ENCODE data around the gene SINHCAF.

SINHCAF gene

DNA sequence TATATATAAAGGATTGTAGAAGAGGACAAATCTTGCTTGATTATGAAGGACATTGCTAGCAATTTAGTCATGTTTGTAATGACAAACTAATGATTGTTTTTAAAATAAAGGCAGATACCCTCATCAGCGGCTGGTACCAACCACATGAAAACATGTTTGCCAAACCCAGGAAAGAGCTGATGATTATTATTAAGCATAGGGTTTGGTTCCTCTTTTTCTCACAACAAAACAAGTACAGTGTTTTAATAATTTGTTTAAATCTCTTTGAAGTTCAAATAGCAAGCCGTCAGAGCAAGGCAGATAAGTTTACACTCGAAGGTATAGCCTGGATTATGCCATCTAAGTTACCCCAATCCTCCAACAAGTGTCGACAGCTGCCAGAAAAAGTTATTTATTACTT is 5.3 kb upstream of the SINHCAF start:
- DNase-seq: no peak

DNA sequence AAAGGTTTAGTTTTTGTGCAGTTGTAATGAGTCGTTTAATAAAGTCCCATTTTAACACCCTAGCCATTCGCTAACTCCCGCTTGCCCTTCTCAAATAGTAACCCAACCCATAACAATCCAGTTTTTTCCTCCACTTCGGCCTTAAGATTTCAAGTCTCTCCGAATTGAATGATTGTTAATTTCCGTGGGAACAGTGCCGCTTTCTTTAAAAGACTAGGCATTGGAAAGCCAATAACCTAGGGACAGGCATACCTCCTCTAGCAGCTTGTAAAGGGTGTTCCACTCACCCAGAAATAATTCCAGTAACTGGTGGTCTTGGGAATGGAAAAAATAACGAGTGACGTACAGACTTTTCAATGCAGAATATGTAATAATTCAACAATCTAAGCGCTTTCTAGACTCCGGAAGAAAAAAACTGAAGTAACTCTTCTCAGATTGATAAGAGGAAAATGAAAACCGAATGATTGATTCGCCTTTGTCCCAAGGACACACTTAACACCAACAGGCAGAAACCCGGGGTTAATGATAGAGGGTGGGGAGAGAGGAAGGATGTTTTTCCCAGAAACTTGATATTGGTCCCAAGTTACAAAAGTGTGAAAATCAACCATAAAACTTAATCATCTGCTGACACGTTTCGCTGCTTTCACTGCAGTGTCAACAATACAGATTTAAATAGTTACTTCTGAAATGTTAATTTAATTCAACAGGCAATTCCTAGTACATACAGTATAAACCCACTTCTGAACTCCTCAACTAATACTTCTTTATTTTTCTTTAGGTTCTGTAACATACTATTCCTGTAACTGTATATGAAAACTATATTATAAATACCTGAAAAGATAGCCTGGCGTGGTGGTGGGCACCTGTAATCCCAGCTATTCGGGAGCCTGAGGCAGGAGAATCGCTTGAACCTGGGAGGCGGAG is 1.0 kb upstream of the SINHCAF start:
- no peak for DNase-seq

DNA sequence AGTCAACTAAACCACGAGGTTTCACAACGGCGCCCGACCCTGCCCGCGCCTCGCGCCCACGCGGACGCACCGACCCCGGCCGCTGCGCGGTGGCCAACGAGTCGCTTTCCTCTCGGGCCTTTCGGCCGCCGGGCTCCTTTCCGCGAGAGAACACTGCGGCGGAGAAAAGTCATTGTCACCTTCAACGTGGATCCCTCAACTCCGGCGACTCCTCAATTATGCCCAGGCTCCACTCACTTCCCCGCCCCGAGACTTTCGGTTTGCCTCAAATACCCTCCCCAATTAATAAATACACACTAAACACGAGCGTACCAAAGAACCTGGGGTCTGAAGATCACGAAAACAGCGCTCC is 450 bp downstream of the SINHCAF start:
- DNase-seq: peak; percentile 50

DNA sequence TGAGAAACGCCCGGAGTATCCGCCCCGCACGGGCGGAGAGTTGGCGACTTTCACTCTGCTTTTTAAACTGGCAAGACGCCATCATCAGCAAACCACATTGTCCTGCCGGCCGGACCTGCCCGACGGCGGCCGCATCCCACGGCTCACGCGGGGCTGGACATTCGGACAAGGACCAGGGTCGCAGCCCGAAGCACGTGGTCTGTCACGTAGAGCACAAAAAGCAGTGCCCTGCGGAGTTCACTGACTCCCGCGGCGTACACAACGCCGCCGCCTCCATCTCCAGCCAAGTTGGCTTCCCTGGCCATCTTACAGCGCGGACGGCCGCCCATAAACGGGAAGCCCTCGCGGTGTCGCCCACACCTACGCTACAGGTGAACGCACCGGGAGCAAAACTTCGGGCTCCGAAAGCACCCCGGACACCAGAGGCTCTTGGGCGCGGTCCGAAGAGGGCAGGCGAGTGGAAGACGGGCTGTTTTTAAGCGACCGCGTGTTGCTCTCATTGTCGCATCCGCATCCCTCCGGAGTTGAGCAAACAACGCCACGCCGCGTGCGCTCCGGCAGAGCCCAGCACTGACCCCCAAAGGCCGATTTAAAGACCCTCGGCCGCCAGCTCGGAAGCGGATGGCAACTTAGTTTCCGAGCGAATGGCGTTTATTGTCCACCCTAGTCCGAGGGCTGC is 966 bp downstream of the SINHCAF start:
- peak; percentile 58 for DNase-seq

DNA sequence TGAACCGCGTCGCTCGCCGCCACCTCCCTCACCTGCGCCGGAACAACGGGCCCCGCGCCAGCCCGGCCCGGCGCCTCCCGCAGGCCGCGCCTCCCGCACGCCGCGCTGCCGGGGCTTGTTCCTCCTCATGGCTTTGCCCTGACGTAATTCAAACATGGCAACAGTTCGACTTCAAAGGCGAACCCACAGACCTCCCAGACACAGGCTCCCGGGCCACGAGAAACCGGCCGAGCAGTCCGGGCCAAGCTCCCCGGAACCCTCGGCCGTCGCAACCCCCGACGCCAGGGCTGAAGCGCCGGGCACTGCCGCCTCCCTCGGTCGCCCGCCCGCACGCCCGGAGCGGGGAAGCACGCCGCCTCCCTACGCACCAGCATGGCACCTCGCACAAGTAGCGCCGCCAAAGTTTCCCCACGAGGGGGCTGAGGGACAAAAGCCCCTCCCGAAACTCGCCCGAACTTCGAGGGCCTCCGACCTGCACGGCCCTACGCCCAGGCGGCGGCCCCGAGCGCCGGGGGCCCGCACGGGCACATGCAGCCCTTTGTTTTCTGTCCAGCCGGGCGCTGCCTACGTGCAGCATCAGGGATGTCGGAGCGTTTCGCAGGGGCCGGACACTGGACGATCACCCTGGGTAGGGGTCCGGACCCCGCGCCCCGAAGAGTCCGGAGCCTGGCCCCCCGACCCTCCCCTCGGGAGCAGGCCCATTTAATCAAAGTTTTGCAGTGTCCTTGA is 1.7 kb downstream of the SINHCAF start:
- DNase-seq: peak; percentile 71

DNA sequence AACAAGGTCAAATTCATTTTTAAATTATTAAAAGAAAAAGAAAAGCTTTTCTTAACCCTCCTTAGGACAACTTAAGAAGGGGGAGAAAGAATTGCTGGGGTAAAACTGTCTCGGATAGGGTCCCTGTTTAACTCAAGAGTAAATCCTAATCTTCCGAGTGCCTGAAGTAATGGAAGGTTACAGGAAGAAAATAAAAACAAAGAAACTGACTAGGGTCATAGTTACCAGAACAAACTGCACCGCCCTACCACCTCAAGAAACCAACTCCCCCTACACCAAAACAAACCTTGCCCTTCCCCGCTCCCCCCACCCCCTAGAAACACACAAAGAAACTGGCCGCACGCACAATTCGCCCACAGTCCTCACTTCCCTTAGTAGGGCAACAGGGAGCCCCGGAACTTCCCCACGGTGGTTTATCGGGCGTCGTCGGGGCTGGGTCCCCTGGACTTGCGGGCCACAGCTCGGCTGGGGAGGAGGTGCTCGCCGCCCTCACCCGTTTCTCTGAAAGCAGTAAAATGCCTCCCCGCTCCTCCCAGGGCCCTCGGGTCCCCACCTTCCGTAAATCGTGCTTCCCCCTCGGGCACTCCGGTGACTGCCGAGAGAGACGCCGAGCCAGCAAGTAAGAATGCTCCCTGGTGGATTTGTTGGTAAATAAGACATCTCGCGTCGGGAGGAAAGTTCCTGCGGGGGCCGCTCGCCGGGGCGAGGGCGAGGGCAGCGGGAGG is 2.4 kb downstream of the SINHCAF start:
- peak; percentile 60 for DNase-seq

DNA sequence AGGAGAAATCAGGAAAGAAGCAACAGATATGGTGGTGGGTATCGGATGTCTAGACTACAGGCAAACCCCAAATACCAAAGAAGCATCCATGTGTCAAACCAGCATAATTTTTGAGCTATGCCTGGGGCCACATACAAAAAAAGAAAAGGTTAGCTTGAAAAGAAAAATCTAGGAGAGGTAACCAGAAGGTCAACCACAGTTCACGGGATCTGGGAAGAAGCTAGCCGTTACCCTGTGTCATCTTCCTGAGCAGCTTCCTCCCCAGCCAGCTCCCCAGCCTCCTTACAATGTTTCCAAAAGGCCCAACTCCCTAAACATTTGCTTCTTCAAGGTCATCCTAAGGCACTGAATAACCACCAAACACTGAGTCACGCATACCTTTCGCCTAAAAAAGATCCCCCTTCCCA is 3.1 kb downstream of the SINHCAF start:
- no peak for DNase-seq

DNA sequence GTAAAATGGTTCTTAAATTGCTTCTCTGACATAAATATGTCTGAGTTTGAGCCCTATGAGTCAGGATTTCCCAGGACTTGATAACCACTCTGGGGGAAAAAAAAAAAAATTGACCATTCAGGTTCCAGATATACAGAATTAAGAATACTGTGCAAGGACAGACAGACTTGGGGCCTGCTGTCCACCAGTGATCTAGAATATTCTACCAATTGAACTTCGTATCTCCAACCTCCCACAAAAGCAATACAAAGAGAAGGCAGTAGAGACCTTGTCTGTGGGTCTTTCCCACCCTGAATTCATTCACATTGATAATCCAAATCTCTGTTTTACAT is 4.1 kb downstream of the SINHCAF start:
- DNase-seq: no peak

DNA sequence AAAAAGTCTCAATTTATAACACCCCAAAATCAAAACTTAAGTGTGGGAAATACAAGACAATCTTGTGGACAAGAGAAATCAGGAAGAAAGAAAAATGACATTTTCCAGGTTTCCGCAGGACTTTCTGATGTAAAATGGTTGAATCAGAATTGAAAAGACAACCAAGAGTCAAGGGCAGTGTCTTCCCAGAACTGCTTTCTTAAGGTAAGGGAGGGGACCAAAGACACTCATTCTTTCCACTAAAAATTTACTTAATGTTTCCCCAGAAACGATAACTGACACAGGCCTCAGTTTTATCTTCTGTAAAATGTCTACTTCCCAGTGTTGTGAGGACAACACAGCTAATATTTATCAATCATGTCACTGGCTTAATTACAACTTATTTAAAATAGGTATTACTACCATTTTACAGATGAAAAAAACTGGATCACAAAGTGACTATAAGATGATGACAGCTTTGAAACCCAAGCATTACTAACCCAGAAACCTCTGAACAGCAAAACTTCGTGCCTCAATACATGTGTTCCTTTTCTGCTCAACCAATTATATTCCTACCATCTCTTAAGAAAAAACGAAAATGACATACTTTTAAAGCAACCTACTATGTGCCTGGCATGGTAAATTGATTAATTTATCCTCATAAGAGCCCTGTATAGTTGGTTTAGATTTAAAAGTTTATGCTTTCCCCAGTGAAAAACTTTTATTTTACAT is 4.6 kb downstream of the SINHCAF start:
- no peak for DNase-seq

DNA sequence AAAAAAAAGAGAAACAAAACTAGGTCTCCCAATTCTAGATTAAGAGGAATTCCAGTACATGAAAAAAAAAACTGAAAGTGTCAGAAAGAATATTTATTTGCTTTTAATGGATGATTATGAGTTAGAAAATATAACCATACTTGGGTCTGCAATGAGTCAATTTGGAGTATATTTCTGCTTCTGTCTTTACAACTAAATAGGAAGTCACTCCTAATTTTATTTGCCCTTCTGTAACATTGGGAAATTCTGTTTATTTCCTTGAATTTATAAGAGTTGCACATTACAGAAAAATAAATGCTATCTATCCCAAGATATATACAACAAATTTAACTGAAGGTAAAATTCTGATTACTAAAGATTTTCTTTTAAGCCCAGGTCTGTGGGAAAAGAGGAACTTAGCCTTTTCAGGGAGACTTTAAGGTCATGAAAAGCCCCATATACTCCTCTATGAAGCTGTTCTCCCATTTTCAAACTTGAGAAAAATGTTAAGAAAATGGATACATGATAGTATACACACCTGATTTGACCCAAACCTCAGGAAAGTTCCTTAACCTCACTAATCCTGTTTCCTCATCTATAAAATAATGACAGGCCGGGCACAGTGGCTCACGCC is 7.2 kb downstream of the SINHCAF start:
- no peak for DNase-seq

DNA sequence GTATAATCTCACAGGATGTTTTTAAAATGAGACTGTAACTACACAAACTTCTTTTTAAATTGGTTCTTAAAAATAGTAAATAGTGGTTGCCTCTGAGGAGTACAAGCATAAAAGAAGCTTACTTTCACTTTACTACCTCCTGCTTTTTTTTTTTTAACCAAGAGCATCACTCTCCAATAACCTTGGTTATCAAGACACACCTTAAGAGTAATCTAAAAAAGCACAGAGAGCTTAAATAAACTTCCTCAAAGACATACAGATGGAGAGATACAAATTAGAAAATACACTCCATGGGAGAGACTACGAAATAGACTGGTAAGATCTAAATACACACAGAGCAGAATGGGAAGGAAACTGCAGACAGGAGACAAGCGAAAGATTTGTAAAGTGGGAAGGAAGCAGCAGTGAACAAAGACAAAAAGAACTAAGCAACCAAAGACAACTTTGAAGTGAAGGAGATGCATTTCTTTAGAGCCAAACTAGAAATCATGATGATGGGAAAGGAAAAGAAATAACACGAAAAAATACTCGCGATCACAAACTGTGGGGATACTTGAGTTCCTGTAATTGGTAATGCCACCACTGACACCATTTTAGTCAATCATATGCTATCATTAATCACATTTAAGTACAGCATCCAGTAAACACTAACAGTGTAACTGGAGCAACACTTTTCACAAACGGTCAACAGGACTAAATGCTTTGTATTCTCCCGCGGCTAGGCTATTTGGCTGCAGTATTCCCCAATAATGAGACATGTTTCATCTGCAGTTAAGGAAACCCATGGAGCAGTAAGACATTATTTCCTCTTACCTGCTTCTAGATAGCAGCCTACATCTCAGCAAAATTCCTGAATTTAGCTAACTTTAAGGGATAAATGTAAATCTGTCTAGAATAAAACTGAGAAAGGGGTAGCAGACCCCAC is 8.2 kb downstream of the SINHCAF start:
- DNase-seq: no peak

DNA sequence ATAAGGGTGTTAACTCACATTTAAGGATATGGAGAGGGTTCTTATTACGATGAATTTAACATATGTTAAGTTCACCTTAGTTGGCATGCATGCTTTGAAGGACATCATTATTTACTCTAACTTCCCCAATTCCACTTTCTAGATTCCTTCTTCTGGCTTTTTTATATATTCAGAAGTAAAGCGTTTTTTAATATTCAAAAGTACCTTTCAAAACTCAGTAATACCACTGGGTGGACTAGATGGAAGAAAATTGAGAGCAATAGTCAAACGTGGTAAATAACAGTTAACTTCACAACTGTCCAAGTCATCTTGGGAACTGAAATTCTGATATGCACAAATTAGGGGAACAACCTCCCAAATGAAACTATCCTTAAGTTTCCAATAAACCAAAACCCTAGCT is 9.1 kb downstream of the SINHCAF start:
- DNase-seq: no peak

DNA sequence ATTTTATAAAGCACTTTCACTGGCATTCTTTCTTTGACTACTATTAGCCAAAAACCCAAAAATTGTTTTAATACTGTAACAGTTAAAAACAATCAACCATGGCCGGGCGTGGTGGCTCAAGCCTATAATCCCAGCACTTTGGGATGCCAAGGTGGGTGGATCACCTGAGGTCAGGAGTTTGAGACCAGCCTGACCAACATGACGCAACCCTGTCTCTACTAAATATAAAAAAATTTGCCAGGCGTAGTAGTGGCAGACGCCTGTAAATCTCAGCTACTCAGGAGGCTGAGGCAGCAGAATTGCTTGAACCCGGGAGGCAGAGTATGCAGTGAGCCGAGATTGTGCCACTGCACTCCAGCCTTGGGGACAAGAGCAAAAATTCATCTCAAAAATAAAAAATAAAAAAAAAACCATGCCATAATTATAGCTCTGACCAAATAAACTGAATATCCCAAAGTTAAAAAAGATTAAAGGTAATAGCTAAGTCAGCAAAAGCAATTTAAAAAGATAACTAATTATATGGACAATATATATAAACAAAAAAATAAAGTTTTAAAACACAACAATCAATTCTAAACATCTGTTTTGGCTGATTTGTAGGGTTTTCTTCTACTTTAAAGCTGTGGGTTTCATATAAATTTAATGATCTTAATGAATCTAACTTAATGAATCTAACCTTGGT is 10.0 kb downstream of the SINHCAF start:
- DNase-seq: no peak

DNA sequence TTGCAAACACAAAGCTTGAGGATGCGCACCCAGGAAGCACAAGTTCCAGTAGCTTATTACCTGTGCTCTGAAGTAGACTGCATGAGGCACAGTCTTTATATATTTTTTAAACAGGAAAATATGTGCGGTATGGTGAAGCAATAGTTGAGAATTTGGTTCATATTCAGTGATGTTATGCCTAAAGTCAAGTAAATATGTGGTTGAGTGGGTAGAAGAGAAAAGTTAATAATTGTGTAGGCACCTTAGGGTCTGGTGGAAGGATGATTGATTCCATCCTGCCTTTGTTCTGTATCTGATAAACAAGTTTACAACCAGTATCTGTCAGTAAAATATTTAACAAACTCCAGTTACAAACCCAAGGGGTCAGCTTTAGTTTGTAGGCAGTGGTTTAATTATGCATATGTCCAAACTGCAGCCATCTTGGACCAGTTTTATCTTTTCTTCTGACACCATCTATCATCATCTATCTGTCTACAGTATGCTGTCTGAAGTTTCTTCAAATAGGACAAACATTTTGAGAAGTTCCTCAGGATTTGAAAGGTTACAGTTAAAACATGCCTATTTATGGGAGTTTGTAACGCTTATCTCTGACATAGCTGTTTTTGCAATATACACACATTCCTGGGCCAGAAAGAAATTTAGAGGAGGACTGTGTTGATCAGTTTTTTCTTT is 10.8 kb downstream of the SINHCAF start:
- no peak for DNase-seq

DNA sequence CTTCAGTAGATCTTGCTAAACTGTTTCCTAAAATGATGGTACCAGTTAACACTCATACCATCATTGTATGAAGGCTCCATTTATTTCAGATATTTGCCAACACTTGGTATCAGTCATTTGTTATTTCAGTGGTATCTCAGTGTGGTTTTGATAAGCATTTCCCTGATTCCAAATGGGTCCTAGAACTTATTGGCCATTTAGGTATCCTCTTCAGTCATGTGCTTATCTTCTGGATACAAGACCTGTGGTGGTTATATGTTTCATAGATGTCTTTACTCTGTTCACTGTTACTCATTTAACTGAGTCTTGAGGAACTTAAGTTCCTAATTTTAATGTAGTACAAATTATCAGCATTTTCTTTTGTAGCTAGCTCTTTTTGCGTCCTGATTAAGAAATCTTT is 13.5 kb downstream of the SINHCAF start:
- DNase-seq: no peak

DNA sequence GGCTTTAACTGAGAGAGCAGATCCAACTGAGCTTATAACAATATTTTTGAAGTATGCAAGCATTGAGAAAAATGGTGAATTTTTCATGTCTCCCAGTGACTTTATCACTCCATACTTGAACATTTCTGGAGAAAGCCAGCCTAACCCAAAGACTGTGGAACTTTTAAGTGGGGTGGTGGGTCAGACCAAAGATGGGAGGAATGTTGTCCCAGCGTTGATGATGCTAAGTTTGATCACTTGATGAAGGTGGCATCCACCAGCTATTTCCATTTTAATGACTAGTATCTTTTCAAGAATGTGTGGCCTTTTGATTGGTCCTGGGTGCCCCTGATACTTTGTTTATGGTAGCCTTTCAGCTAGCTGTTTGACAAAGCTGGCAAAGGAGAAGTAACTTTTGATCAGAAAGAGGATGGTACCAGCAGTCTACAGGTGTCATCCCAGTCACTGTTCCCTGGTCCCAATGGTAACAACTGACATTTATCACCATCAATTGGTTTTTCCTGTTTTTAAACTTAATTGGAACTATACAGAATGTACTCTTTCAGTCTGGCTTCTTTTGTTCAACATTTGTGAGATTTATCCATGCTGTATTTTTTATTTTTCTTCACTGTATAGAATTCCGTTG is 14.2 kb downstream of the SINHCAF start:
- no peak for DNase-seq

DNA sequence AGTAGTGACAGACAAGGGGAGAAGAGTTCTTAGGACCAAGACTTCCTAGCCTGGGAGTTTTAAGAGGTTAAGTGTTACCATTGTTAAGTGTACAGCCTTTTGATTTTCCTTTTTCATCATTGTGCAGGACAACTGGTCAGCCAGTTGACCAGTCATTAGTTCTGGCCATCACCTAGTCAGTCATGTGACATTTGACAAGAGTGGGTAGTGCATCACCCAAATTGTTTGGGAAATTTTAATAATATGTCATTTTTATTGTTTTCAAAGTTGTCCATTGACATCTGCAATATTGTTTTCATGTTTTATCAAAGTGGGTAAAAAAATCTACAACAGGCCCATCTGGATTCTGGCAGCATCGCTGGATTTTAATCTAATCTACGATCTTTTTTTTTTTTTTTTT is 15.5 kb downstream of the SINHCAF start:
- DNase-seq: no peak

DNA sequence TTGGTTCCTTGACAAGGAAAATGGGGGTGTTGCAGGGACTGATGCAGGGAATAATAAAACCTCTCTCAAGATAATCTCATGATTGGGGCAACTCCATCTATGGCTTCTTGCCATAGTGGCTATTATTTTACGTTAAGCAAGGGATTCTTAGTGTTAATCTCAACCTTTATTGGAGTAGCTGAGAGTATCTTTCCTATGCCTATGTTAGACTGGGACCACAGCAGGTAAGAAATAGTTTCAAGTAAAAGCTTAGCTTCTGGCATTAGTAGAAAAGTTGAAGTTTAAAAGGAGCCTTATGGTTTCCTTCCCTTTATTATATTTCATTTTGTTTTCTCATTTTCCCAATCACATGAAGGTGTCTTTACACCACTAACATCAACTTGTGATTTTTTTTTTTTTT is 16.7 kb downstream of the SINHCAF start:
- DNase-seq: no peak

DNA sequence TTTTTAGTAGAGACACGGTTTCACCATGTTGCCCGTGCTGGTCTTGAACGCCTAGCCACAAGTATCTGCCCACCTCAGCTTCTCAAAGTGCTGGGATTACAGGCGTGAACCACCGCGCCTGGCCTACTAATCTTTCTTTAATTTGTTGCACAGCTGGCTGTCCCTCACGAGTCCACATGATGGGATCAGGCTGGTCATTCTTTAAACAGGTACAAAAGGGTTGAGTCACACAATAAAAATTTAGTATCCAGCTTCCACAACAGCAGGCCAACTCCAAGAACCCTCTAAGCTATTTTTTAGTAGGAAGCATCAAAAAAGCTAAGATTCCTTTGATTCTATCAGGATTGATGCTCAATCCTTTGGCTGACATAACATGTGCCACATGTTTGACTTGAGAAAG is 17.8 kb downstream of the SINHCAF start:
- DNase-seq: no peak

All from stimulated activated CD4-positive, alpha-beta T cell treated with anti-CD3 and anti-CD28 coated beads, Interleukin-15, amount 100 ng/mL, for 24 hours (primary cell).